ENCODE results near the gene DAB2.

The DAB2 gene

GRCh38 chr5:39333104-39333503 lies 91.7 kb downstream of the DAB2 start:
- DNase-seq = no peak

DNA sequence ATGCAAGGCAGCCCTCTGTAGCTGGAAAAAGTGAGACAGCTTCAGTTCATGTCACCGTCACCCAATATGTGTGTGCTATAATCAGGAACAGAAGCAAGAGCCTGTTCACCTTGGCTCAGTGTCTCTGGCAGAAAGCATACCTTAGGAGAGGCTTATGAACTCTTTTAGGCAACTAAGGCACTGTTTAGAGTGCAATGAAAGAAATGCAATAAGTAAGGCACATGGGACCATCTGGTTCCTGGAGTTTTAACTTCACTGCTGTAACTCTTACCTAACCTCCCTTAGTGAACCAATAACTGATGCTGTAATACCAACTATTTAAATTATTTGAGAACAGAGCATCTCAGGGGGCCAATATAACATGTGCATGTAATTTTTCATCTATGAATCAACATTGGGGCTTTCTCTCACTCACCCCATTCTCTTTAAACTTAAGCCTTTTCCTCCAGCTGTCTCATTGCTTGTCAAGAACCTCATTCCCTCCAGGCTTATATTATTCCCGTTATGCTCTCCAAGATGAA lies 92.9 kb downstream of the DAB2 start:
- DNase-seq = no peak

DNA sequence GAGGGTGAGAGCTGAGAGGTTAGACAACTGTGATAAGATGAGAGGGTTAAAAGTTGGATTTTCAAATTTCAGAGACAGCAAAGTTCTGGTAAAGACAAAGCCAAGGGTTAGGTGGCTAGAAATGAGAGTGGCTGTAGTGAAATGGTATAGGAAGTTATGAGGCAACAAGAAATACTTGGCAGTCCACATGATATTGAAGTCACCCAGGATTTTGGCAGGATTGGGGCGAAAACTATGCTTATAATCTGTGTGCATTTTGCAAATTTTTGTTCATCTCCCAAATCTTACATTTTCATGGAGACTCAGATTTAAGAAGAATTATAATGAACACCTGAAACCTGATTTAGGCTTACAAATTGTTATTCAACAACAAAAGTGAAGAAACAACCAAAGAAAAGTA lies 96.0 kb downstream of the DAB2 start:
- no peak for DNase-seq

GRCh38 chr5:39323542-39323941 lies 101.2 kb downstream of the DAB2 start:
- DNase-seq = no peak

Data from T-helper 9 cell (primary cell).